Stimulated activated CD4-positive, alpha-beta T cell treated with anti-CD3 and anti-CD28 coated beads, Interleukin-4, amount 100 ng/mL, for 24 hours (primary cell): ENCODE data around the gene PIWIL1.

Experiments used
- DNase-seq: peaks from one replicate; pipeline ENCODE4 v3.0.0-alpha.2; 2020

PIWIL1 gene

DNA sequence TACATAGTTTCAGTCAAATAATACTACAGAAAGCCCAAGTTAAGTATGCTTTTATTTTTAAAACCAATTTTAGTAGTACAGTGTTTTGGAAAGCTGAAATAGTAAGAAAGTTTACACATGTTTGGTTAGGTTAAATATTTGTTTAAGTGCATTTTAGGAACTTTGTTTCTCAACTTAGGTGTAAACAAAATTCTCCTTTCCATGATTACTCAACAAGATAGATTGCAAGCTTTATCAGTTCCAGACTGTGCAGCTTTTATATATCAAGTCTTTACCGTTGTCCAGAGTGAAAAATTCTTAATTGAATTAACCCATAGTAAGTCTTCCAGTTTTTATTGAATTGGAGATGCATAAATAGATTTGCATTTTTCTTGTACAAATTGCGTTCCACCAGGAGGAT, 45.1 kb downstream of the PIWIL1 start:
- no peak for DNase-seq

DNA sequence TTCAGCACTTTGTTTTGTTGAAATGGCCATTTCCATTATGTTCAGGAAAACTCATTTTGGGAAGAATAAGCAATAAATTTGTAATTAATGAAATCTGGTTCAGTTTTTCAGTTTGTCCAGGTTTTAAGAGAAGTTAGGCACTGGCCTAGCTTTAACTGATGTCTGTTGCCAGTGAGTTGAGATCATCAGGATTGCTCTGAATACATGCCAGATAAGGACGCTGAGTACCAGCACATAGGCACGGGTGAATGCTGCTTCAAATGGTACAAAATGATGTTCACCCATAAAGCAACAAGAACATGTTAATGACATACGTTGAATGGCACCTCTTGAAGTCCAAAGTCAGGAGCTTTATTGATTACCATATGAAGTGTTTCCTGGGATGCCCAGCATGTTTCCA, 46.5 kb downstream of the PIWIL1 start:
- no peak for DNase-seq

DNA sequence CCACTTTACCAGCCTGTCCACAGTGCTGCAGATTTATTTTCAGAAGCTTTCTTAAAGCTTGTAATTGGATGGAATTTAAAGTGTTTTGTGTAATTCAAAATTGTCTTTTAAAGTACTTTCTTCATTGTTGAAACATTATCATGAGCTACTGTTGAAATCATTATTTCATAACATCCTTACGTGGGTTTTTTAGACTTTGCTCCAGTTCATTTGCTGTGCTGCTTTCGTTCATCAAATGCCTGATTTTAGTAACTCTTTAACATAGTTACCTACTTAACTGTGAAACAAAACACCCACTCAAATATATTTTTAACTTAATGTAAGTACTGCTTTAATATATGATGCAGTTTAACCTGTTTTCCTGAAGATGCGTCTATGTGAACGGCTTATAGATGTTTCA, 47.5 kb downstream of the PIWIL1 start:
- no peak for DNase-seq

DNA sequence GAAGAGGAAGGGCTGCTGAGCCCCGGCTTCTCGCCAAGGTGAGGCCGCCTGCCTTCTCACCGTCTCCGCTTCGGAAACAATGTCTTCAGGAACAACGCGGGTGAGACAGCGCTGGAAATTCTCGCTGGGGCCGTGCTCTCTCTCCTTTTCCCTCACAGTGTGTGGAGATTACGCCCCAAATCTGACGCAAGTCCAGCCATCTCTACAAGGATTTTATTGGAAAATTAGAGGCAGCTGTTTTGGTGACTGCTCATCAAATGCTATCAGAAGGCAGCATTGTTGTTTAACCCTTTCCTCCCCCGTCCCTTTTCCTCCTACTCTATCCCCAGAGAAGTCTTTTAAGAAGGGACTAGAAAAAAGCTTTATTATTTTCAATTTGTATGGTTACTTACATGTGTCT, 53.5 kb downstream of the PIWIL1 start:
- DNase-seq = no peak

DNA sequence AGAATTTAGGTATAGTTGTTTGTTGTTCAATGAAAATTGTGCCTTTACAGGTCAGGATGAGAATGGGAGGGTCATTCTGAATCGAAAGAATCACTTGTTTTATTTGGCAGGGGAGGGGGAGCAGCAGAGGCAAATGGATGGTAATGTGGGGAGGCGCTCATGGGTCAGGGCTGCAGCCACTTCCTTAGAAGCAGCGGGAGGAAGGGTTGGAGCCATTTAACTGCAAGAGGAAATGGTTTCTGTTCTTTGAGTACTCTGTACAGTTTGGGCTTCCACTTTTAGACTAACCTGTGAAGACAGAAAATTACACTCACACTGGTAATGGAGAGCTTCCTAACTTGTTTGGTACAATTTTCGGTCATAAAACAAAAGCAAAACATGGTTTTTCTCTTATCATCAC, 57.2 kb downstream of the PIWIL1 start:
- DNase-seq = no peak

DNA sequence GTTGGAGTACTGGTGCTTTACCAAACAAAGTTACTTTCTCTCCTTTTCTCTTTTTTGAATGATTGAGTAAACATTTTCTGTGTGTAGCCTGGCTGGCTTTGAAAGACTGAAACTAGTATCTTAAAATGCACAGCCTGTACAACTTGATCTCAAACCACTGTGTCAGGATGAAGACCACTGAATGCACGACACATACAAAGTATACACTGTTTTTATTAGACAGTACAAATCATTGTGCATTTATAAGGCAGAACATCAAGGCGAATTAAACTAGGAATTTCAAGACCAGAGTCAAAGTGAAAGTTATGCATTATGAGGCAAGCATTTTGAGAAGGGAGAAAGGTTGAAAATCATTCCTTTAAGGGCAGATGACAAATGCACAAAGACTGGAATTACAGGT, 59.0 kb downstream of the PIWIL1 start:
- DNase-seq = no peak

DNA sequence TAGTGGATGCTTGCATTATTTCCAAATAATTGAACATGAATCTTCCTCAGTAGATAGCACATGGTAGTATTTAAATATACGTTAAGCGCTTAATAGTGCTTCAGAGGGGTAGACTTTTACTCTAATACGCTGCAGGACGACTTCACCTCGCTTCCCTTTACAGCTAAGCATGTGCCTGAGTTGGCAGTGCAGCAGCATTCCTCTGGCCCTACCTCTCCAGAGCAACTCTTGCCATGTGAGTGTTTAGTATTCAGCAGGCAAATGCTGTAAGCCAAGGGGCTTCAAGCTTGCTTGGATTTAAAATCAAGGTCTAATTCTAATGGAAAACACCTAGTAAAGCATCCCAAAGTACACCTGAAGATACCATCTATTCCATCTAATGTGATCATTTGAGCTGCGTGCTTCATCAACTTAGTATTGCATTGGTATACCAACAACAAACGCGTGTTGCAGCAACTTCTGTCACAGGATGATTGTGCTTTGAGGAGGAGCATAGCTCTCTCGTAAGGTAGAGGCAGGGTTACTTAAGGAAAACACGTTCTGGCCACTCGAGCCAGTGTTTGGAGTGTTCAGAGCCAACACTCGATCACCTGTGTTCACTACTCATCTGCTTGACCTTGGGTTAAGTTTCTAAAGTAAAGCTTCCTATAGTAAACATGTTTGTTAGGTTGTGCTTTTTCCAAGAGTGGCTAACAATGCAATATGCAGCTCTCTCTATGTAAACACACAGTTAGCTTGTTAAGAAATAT, 60.6 kb downstream of the PIWIL1 start:
- DNase-seq = no peak

DNA sequence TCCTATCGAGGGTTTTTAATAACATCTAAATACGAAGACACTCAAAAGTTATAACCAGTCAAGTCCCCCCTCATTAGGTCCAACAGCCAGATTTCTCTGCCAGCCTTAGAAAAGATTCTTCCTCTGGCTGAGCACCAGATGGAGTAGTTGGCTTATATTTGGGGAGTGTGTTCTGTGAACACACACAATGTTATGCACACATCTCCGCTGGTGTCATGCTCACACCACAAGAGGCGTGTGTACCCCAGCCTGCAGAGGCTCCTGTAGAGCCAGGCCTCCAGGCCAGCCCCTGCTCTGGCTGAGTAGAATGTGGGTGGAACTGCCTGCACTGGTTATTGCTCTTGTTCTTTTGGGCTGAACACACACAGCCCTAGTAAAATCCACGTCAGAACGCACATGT, 64.0 kb downstream of the PIWIL1 start:
- no peak for DNase-seq

DNA sequence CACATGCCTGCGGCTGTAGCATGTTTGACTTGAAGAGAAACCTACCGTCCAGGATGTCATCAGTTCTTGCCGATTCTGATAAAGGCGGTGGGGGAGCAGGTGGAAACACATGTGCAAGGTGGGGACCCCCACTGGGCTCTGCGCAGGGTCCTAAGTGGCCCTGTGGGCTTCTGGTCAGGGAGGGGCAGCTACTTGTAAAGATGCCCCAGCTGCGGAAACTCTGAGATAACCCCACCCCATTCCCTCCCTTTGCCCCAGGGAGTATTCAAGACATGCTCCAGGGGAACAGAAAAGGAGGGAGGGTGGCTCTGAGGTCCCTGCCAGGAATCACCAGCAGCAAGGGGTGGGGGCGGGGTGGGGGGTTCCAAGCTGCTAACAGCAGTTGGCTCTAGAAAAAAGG, 67.6 kb downstream of the PIWIL1 start:
- DNase-seq = no peak

DNA sequence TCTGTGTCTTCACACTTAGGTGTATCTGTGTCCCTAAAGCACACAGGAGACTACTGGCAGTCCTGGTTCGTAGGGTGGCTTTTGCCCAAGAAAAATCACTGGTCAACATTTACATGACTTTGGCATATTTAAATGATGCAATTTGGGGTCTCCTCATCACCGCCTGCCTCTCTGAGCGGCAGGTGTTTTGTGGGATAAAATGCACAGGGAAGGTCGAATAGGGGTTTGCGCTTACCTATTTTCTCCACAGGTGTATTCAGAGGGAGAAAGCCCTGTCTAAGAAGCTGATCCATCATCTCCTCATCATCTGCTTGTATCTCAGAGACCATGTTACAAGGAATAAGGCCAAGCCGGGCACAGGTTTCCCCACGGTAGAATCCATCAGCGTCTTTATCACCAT, 74.7 kb downstream of the PIWIL1 start:
- DNase-seq = no peak

DNA sequence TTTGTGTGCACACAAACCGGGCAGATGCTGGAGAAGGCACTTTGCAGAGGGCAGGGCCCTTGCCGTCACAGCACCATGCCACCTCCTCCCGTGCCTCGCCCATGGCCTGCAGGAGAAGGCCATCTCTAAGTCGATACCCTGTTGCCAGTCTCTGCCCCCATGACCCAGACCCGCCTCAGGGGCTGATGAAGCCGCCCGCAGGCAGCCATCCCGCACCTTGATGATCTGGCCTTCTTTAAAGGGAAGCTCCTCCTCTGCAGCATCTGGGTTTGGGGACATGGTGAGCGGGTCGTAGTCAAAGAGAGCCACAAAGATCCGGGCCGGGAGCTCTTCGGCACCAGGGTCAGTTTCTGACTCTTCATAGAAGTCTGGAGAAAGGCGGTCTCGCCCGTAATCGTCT, 76.2 kb downstream of the PIWIL1 start:
- no peak for DNase-seq

DNA sequence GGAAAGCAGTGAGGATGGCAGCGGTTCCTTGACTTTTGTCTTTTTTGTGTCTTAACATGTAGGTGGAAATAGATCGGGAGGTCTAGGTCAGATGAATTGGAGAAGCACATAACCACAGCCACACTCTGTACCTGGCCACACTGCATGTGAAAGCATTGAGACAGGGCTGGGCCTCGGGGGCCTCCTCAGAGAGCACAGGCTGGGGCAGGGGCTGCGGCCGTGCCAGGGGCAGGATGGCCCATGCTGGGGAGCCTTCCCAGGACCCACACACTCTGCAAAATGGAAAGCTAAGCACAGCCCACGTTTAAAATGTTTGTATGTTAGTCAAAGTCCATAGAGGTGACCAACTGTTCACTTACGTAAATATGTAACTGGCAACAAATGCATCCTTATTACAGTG, 76.7 kb downstream of the PIWIL1 start:
- DNase-seq = no peak

DNA sequence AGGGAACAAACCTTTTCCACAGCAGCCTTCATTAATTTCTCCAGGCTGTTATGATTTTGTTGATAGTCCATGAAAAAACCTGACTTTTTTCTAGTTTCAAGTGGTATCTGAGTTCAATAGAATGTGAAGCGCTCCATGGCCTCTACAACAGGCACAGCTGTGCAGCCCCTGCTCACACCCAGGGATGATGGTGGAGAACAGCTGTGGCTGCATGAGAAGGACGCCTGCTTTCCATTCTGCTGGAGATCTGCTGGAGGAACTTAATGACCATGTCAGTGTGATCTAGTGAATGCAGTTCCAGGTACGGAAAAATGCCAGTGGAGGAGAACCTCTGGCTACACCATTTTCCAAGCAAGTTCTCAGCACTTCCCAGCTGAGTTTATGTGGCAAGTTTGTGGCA, 80.6 kb downstream of the PIWIL1 start:
- no peak for DNase-seq

DNA sequence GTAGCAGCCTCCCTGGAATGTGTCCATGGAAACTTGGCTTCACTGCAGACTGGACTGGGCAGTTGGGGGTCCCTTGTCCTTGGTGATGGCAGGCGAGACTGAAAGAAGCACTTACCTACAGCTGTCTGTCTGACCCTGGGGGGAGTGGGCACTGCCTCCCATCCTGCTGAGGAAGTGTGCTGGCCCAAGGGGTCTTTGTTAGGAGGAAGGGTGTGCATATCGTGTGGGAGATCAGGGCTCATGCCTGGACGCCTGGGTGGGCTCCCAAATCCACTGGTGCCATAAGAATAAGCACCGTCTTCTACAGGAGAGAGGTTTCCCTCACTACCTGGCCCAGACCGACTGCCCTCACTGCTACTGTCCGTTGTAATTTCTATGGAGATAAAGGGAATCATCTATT, 81.4 kb downstream of the PIWIL1 start:
- DNase-seq = no peak

DNA sequence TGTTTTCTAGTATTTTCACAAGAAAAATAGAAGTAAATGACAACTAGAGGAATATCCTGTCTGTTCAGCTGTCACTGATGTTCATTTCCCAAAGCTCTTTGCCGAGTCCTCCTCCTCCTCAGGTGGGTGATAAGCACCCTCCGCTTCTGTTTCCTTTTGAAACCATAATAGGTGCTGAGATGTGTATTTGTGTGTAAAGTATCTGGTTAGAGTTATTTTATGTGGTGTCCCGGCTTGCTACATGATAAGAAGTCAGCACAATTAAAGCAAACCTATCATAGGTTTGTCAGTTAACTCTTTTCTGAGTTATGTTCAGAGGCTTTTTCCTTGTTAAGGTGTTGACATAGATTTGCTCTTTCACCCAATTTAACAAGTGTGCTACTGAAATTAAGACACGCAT, 82.4 kb downstream of the PIWIL1 start:
- no peak for DNase-seq

DNA sequence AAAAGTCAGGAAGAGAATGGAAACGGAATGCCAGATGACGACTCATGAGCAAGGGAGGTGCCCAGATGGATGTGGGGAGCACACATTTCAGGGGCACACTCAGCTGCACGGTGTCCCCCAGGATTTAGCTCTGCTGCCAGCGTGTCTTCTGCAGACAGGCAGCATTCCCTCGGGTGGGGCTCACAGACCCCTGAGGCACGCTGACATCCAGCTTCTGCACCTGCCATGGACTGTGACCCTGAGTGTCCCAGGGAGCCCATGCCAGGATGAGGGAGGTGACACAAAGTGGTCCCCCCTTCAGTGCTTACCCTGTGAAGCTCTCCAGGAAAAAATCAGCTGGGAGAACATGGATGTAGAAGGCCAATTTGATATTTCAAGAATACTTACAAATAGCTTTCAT, 84.2 kb downstream of the PIWIL1 start:
- no peak for DNase-seq
